ENCODE measurements around the gene SPHK2. TPM values are rescaled to one million over a fixed set of nuclear protein-coding genes. Genes with fewer than 3 reads are reported as not detected.

The SPHK2 gene
- polyA plus RNA-seq, 3 donors, result 8.5 to 9.4 (median 9.1) TPM

GRCh38 chr19:48578891-48579290 lies 40.4 kb upstream of the SPHK2 start:
- intact Hi-C loops (cut with micrococcal nuclease), result no loop called here
- Histone ChIP-seq H3K9me3 (replicated peaks in 1 of 2; ENCODE audit: control insufficient read depth in 1 of 2, insufficient read depth in 1 of 2, low read length in 2 of 2) (no peaks in the 10 kb centered on the region), H3K36me3 (replicated peaks in 1 of 2; ENCODE audit: control insufficient read depth in 1 of 2, insufficient read depth in 2 of 2, low read length in 2 of 2) (no peaks in the 10 kb centered on the region), H3K4me1 (ENCODE audit: control insufficient read depth in 1 of 2, insufficient read depth in 2 of 2, low read length in 2 of 2) (peaks cover 12 to 16% of the 10 kb centered on the region in 2 donors), H3K4me2 (replicated peaks; ENCODE audit: extremely low read depth, low read length, poor library complexity, severe bottlenecking) (no peak overlapping the region), H3K9ac (ENCODE audit: insufficient read depth, low read length, poor library complexity, severe bottlenecking) (no peak overlapping the region), H2AFZ (ENCODE audit: insufficient read depth, low read depth, low read length, poor library complexity, severe bottlenecking) (no peak overlapping the region), H3K4me3 (replicated peaks in 1 of 3; ENCODE audit: low read depth in 2 of 3, low read length in 3 of 3) (no peak overlapping the region), H3K27me3 (ENCODE audit: control insufficient read depth in 2 of 2, insufficient read depth in 2 of 2, low read length in 2 of 2) (no peaks in the 10 kb centered on the region), H3K27ac (ENCODE audit: low read depth in 1 of 2, low read length in 2 of 2) (no peak overlapping the region), H3K79me2 (ENCODE audit: insufficient read depth, low read length) (no peaks in the 10 kb centered on the region), H4K20me1 (ENCODE audit: insufficient read depth, low read length) (no peaks in the 10 kb centered on the region)
- H3K9me3 Mint-ChIP-seq, result peaks cover 0 to 5% (median 0%) of the 10 kb centered on the region in 7 donors
- WGBS (ENCODE audit: insufficient coverage), result 80% methylated on average over 1 of the region's 3 CpGs
- peaks cover 12% of the 10 kb centered on the region for H3K4me1 Mint-ChIP-seq
- no peak for DNase-seq
- H3K36me3 Mint-ChIP-seq, result no peaks in the 10 kb centered on the region
- no peak for TF ChIP-seq CTCF (IDR thresholded peaks at IDR 0.05)
- peaks cover 0 to 4% (median 4%) of the 10 kb centered on the region in 3 donors for H3K27me3 Mint-ChIP-seq (ENCODE audit: low read depth in 3 of 3)
- no peak overlapping the region for H3K4me3 Mint-ChIP-seq
- no peak overlapping the region for H3K27ac Mint-ChIP-seq

GRCh38 chr19:48582168-48582567 lies 37.1 kb upstream of the SPHK2 start:
- Histone ChIP-seq H2AFZ (ENCODE audit: insufficient read depth, low read depth, low read length, poor library complexity, severe bottlenecking) (no peak overlapping the region), H3K9ac (ENCODE audit: insufficient read depth, low read length, poor library complexity, severe bottlenecking) (no peak overlapping the region), H4K20me1 (ENCODE audit: insufficient read depth, low read length) (no peaks in the 10 kb centered on the region), H3K36me3 (replicated peaks in 1 of 2; ENCODE audit: control insufficient read depth in 1 of 2, insufficient read depth in 2 of 2, low read length in 2 of 2) (no peaks in the 10 kb centered on the region), H3K9me3 (replicated peaks in 1 of 2; ENCODE audit: control insufficient read depth in 1 of 2, insufficient read depth in 1 of 2, low read length in 2 of 2) (no peaks in the 10 kb centered on the region), H3K79me2 (ENCODE audit: insufficient read depth, low read length) (no peaks in the 10 kb centered on the region), H3K27ac (ENCODE audit: low read depth in 1 of 2, low read length in 2 of 2) (no peak overlapping the region), H3K4me3 (replicated peaks in 1 of 3; ENCODE audit: low read depth in 2 of 3, low read length in 3 of 3) (no peak overlapping the region), H3K4me2 (replicated peaks; ENCODE audit: extremely low read depth, low read length, poor library complexity, severe bottlenecking) (no peak overlapping the region), H3K4me1 (ENCODE audit: control insufficient read depth in 1 of 2, insufficient read depth in 2 of 2, low read length in 2 of 2) (peaks cover 15 to 19% of the 10 kb centered on the region in 2 donors), H3K27me3 (ENCODE audit: control insufficient read depth in 2 of 2, insufficient read depth in 2 of 2, low read length in 2 of 2) (no peaks in the 10 kb centered on the region)
- Mint-ChIP-seq H3K9me3 (peaks cover 0 to 8% (median 3%) of the 10 kb centered on the region in 7 donors), H3K27ac (peak overlapping the region in 1 of 7 donors; percentile 15), H3K36me3 (no peaks in the 10 kb centered on the region), H3K27me3 (ENCODE audit: low read depth in 3 of 3) (peaks cover 2 to 4% (median 3%) of the 10 kb centered on the region in 3 donors), H3K4me3 (no peak overlapping the region), H3K4me1 (peaks cover 19% of the 10 kb centered on the region)
- no peak for DNase-seq
- 60% methylated on average over 1 of the region's 2 CpGs for WGBS (ENCODE audit: insufficient coverage)
- TF ChIP-seq CTCF (IDR thresholded peaks at IDR 0.05), result no peak
- intact Hi-C loops (cut with micrococcal nuclease), result loop anchor here in 1 of 2 donors (10.0 kb wide), 1 partner anchor 257 kb away; the partner anchor contains the start of gene EMP3
